Peyer's patch (tissue), 4 donors: ENCODE measurements around the gene FAM117A. TPM values are rescaled to one million over a fixed set of nuclear protein-coding genes. Genes with fewer than 3 reads are reported as not detected.

Experiments
- DNase-seq, 3 donors: peaks; one replicate each; pipeline ENCODE4 v3.0.0-alpha.2; 2017 to 2019
- H3K27ac ChIP-seq, 4 donors: fragments of 200-600 bp; sonication (generic); one replicate each; pipeline ENCODE4 v1.5.1; 2016 to 2019
- H3K27me3 ChIP-seq, 2 donors: fragments of 200-600 bp; sonication (generic); one replicate each; pipeline ENCODE4 v1.5.1; 2019
- H3K36me3 ChIP-seq, 3 donors: fragments of 200-600 bp; sonication (generic); one replicate each; pipeline ENCODE4 v1.5.1; 2016 to 2019
- H3K4me1 ChIP-seq, 4 donors: fragments of 200-600 bp; sonication (generic); one replicate each; pipeline ENCODE4 v1.5.1; 2016 to 2019
- H3K4me3 ChIP-seq, 4 donors: fragments of 200-600 bp; sonication (generic); 1 replicate in 3 of 4; 2 replicates in 1 of 4; pipeline ENCODE4 v1.5.1; 2016 to 2019; ENCODE audit warnings: mild to moderate bottlenecking in 1 of 4
- H3K9me3 ChIP-seq, 4 donors: fragments of 200-600 bp; sonication (generic); one replicate each; pipeline ENCODE4 v1.5.1; 2016 to 2019; ENCODE audit warnings: mild to moderate bottlenecking in 1 of 4
- CTCF ChIP-seq, 6 experiments: fragments of 450-650 bp in 4 of 6; fragments of 200-600 bp in 2 of 6; sonication (generic) in 1 of 6; IDR thresholded peaks; one replicate each; pipeline ENCODE4 v1.5.1; 2017 to 2019; ENCODE audit warnings: antibody characterized with exemption in 6 of 6, mild to moderate bottlenecking in 3 of 6, moderate library complexity in 1 of 6
- POLR2A ChIP-seq, 2 donors: fragments of 450-650 bp; IDR thresholded peaks; one replicate each; pipeline ENCODE4 v1.5.1; 2017; ENCODE audit warnings: antibody characterized with exemption in 2 of 2, mild to moderate bottlenecking in 2 of 2, moderate library complexity in 2 of 2
- total RNA-seq, 4 donors: library from RNA; depleted of rRNA; stranded (reverse); fragments of >200 nt; gene quantifications; one replicate each; pipeline ENCODE4 v1.1.0, GENCODE V29; 2016

Gene FAM117A
- total RNA-seq, 4 donors from 2014 or later: 6.5 to 16.5 (median 9.4) TPM

- no peaks in the 10 kb centered on the region for H3K36me3 ChIP-seq
- H3K9me3 ChIP-seq: no peaks in the 10 kb centered on the region
- H3K27me3 ChIP-seq: no peaks in the 10 kb centered on the region
- TF ChIP-seq POLR2A (IDR thresholded peaks at IDR 0.05) (no peak), CTCF (IDR thresholded peaks at IDR 0.05) (no peak)
- H3K4me1 ChIP-seq: peaks cover 0 to 11% (median 8%) of the 10 kb centered on the region in 4 donors
- H3K27ac ChIP-seq: peak overlapping the region in 1 of 4 donors; percentile 19
- H3K4me3 ChIP-seq: no peak overlapping the region
- DNase-seq: no peak
These were observed 7.4 kb downstream of the FAM117A start for GRCh38 chr17:49756323-49757150.

DNA sequence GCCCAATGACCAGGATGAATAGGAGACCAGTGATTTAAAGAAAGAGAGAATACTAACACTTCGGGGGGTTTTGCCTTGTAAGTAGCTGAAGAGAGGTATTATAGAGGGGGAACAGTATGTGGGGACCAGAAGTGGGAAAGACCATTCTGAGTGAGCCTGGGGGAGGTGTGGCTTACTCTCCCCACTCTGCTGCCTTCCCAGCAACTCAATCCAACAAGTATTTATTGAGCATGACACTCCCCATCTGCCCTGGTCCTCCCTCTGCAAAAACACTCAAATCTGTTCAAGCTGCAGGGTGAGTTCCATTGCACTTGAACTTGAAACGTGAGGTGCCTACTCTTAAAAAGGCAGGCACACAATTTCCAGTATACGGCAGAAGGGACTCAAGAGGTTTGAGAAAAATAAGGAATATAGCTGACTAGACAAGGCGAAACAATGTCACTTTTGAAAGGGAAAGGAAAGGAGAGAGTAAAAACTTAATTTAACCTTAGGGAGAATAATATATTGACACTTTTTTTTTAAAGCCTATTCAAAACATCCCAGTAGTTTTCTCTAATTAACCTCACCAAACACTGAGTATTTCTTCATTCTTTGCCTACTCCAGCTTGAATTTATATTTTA is 8.2 kb downstream of the FAM117A start:
- Histone ChIP-seq H3K27ac (no peak overlapping the region), H3K9me3 (no peaks in the 10 kb centered on the region), H3K36me3 (no peaks in the 10 kb centered on the region), H3K27me3 (no peaks in the 10 kb centered on the region), H3K4me1 (peaks cover 0 to 10% (median 6%) of the 10 kb centered on the region in 4 donors), H3K4me3 (no peak overlapping the region)
- DNase-seq: no peak
- TF ChIP-seq CTCF (IDR thresholded peaks at IDR 0.05): no peak
- TF ChIP-seq POLR2A (IDR thresholded peaks at IDR 0.05): no peak

DNA sequence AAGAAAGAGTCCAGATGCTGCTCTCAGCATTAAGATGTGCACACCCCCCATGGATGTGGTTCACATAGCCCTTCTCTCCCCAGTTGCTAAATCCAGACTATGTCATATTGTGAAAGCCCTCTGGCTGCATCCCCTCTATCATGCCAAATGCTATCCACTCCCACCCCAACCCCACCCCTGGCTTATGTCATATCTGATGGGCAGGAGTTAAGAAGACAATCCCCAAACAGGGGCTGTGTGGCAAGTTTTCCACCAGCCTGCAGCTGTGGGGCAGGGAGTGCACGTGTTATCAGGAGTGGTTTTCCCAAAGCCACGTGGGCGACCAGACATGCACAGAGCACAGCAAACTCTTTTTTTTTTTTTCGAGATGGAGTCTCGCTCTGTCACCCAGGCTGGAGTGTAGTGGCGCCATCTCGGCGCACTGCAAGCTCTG is 10.0 kb downstream of the FAM117A start:
- Histone ChIP-seq H3K4me3 (no peak overlapping the region), H3K27ac (no peak overlapping the region), H3K36me3 (no peaks in the 10 kb centered on the region), H3K4me1 (peaks cover 0 to 14% (median 6%) of the 10 kb centered on the region in 4 donors), H3K27me3 (no peaks in the 10 kb centered on the region), H3K9me3 (no peaks in the 10 kb centered on the region)
- TF ChIP-seq POLR2A (IDR thresholded peaks at IDR 0.05): no peak
- no peak for TF ChIP-seq CTCF (IDR thresholded peaks at IDR 0.05)
- no peak for DNase-seq

- Histone ChIP-seq H3K27ac (peak overlapping the region in 1 of 4 donors; percentile 14), H3K27me3 (no peaks in the 10 kb centered on the region), H3K36me3 (no peaks in the 10 kb centered on the region), H3K9me3 (no peaks in the 10 kb centered on the region), H3K4me1 (peaks cover 0 to 21% (median 14%) of the 10 kb centered on the region in 4 donors), H3K4me3 (no peak overlapping the region)
- no peak for DNase-seq
- no peak for TF ChIP-seq CTCF (IDR thresholded peaks at IDR 0.05)
- TF ChIP-seq POLR2A (IDR thresholded peaks at IDR 0.05): no peak
These were observed 11.4 kb downstream of the FAM117A start for GRCh38 chr17:49752508-49752907.

DNA sequence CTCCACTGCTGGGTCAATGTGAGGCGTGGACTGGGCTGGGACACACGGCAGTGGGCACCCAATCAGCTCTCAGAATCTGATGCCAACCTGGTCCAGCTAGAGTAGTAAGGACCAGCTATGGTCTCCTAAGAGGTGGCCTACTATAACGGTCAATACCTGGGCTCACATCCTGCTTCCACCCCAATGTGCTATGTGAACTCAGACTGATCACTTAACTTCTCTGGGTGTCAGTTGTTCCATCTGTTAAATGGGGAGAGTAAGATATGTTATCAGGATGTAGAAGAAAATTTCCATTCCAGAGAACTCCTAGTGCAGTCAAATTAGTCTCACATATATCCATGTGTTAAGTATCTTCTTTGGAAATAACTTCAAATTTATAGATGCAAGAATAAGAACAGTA is 14.2 kb downstream of the FAM117A start:
- Histone ChIP-seq H3K36me3 (no peaks in the 10 kb centered on the region), H3K27ac (peak overlapping the region in 2 of 4 donors; percentile 64 to 87), H3K4me1 (peaks cover 0 to 28% (median 15%) of the 10 kb centered on the region in 4 donors), H3K27me3 (no peaks in the 10 kb centered on the region), H3K9me3 (no peaks in the 10 kb centered on the region), H3K4me3 (no peak overlapping the region)
- DNase-seq: no peak
- no peak for TF ChIP-seq CTCF (IDR thresholded peaks at IDR 0.05)
- TF ChIP-seq POLR2A (IDR thresholded peaks at IDR 0.05): no peak
